ENCODE data around the gene PBX3. TPM values are rescaled to one million over a fixed set of nuclear protein-coding genes. Genes with fewer than 3 reads are reported as not detected.

Gene PBX3
- total and polyA plus RNA-seq, 9 donors: 52.6 to 199 (median 119) TPM

DNA sequence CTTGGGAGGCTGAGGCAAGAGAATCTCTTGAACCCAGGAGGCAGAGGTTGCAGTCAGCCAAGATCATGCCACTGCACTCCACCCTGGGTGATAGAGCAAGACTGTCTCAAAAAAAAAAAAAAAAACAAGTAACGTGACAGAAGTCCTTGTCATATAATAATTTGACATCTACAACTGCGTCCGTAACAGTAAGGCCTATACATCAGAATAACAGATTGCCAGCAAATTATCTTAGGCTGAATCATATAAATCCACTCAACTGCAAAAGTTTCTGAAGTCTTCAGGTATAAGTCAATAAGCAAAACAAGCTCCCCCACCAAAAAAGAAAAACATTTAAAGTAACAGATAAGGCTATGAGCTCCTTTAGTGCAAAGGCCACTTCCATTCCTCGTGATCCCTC is 43.5 kb upstream of the PBX3 start:
- WGBS, 3 donors: 84 to 89% (median 88%) methylated on average over 4 of the region's 4 CpGs
- intact Hi-C loops (cut with DNase I): no loop called here
- Histone ChIP-seq H3K4me3 (no peak overlapping the region), H3K9me3 (no peaks in the 10 kb centered on the region), H3K27me3 (no peaks in the 10 kb centered on the region), H3K27ac (no peak overlapping the region), H3K36me3 (no peaks in the 10 kb centered on the region), H3K4me1 (ENCODE audit: insufficient read depth) (peaks cover 6% of the 10 kb centered on the region)
- DNase-seq: no peak
- TF ChIP-seq EP300 (IDR thresholded peaks at IDR 0.05) (no peak), POLR2A (IDR thresholded peaks at IDR 0.05) (no peak)
- TF ChIP-seq, protein P1, sequence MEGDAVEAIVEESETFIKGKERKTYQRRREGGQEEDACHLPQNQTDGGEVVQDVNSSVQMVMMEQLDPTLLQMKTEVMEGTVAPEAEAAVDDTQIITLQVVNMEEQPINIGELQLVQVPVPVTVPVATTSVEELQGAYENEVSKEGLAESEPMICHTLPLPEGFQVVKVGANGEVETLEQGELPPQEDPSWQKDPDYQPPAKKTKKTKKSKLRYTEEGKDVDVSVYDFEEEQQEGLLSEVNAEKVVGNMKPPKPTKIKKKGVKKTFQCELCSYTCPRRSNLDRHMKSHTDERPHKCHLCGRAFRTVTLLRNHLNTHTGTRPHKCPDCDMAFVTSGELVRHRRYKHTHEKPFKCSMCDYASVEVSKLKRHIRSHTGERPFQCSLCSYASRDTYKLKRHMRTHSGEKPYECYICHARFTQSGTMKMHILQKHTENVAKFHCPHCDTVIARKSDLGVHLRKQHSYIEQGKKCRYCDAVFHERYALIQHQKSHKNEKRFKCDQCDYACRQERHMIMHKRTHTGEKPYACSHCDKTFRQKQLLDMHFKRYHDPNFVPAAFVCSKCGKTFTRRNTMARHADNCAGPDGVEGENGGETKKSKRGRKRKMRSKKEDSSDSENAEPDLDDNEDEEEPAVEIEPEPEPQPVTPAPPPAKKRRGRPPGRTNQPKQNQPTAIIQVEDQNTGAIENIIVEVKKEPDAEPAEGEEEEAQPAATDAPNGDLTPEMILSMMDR (IDR thresholded peaks at IDR 0.05): no peak

DNA sequence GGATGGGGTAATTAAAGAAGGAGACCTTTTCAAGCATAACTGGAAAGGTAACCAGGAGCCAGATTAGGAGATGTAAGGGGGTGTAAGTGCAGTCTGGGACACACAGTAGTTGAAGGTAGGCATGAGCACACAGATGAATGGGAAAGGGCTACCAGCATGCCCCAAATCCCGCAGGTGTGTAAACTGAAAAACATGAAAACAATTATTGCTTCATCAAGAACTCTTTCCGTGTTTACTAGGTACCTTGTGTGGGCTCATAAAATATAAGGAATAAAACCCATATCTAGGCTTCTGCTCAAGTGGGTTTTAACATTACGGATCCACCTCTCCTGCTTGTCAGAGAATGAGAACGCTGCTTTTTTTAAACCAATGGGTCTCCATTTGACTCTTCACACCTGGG is 41.3 kb upstream of the PBX3 start:
- no peak for DNase-seq
- intact Hi-C loops (cut with DNase I): no loop called here
- no peak overlapping the region for H3K4me3 ChIP-seq
- H3K27ac ChIP-seq: no peak overlapping the region
- H3K4me1 ChIP-seq (ENCODE audit: insufficient read depth): peaks cover 6% of the 10 kb centered on the region
- WGBS, 3 donors: 76 to 85% (median 84%) methylated on average over 4 of the region's 4 CpGs
- no peaks in the 10 kb centered on the region for H3K9me3 ChIP-seq
- TF ChIP-seq EP300 (IDR thresholded peaks at IDR 0.05) (no peak), POLR2A (IDR thresholded peaks at IDR 0.05) (no peak)
- TF ChIP-seq, protein P1 (IDR thresholded peaks at IDR 0.05): no peak
- H3K36me3 ChIP-seq: no peaks in the 10 kb centered on the region
- H3K27me3 ChIP-seq: no peaks in the 10 kb centered on the region

DNA sequence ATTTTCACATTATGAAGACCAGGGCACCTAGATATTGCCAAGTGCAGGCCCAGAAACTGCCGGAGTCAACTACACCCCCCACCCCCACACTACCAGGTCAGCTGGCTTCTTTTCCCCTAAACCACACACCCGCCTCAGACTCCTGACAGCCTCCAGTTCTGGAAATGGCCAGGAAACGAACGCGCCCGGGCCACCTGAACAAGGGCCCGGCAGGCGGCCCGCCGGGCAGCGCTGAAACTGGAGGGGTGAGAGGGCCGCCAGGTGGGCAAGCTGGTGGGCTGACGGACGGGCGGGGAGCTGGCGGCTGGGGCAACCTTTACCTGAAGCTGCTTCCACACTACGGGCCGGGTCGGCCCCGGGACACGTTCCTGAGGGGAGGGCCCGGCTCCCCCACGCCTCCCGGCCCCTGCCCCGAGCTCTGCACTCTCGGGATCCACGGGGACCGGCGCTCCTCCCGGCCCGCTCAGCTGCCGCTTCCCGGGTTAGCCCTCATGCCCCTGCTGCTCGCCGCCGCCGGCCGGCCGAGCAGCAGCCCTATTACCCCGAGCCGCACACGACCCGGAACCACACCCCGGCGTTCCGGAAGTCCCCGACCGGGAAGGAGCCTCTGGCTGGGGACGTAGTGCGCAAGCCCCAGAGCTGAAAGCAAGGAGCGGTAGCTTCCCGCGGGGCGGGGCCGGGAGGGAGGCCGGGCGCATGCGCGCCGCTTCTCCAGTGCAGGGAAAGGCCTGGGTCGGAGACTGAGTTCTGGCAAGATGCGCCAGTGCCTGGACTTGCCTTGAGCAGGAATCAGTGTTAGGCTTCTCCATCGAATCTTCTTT is 40.3 kb upstream of the PBX3 start, which contains the start of gene MAPKAP1:
MAPKAP1 (minus strand) TSS at position 558 of the 821 bp plus-strand sequence. CDS start 34,634 bp downstream, outside the sequence.
- TF ChIP-seq POLR2A (IDR thresholded peaks at IDR 0.05) (peak; percentile 37), EP300 (IDR thresholded peaks at IDR 0.05) (no peak)
- intact Hi-C loops (cut with DNase I): no loop called here
- Histone ChIP-seq H3K27me3 (no peaks in the 10 kb centered on the region), H3K36me3 (no peaks in the 10 kb centered on the region), H3K4me3 (peak within 1 kb of the TSS; percentile 98), H3K9me3 (no peaks in the 10 kb centered on the region), H3K4me1 (ENCODE audit: insufficient read depth) (peaks cover 6% of the 10 kb centered on the region), H3K27ac (peak within 1 kb of the TSS; percentile 37 to 68)
- WGBS, 3 donors: 0 to 1% (median 0%) methylated on average over 55 to 63 of the region's 63 CpGs
- DNase-seq: peak; percentile 96 to 99 (median 97)

DNA sequence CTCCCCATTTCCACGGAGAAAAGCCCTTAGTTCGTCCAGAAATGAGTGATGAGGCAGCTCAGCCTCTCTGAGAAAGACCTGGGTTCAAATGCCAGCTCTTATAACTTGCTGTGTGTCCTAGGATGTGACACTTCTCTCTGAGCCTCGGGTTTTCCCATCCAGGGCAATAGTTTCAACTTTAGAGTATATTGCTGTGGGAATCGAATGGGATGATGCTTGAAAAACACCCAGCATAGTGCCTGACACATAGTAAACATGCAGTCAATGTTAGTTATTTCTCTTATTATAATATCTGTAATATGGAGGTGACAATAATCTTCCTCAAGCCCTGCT is 39.7 kb upstream of the PBX3 start:
- Histone ChIP-seq H3K4me3 (peak overlapping the region; percentile 98), H3K9me3 (no peaks in the 10 kb centered on the region), H3K4me1 (ENCODE audit: insufficient read depth) (peaks cover 6% of the 10 kb centered on the region), H3K36me3 (no peaks in the 10 kb centered on the region), H3K27me3 (no peaks in the 10 kb centered on the region), H3K27ac (peak overlapping the region in 1 of 2 donors; percentile 37)
- DNase-seq: no peak
- intact Hi-C loops (cut with DNase I): no loop called here
- 21 to 28% (median 21%) methylated on average over 4 of the region's 4 CpGs for WGBS, 3 donors
- TF ChIP-seq, protein P1 (IDR thresholded peaks at IDR 0.05): no peak
- TF ChIP-seq EP300 (IDR thresholded peaks at IDR 0.05) (no peak), POLR2A (IDR thresholded peaks at IDR 0.05) (no peak)

Measured in ovary (tissue), 9 donors.